Articular chondrocyte of knee joint (primary cell): Measurements from ENCODE around the gene RAB15. TPM values are rescaled to one million over a fixed set of nuclear protein-coding genes. Genes with fewer than 3 reads are reported as not detected.

Experiments used
- small RNA-seq: library from RNA; depleted of rRNA; stranded (forward); fragments of <200 nt; gene quantifications from one replicate; pipeline ENCODE3, GENCODE V24; 2012
- total RNA-seq: library from RNA; depleted of rRNA; stranded (reverse); fragments of >200 nt; gene quantifications from 2 replicates; pipeline ENCODE4 v1.2.3, GENCODE V29; 2012

The RAB15 gene
- total RNA-seq = 5.5 and 6.0 TPM in 2 replicates

DNA sequence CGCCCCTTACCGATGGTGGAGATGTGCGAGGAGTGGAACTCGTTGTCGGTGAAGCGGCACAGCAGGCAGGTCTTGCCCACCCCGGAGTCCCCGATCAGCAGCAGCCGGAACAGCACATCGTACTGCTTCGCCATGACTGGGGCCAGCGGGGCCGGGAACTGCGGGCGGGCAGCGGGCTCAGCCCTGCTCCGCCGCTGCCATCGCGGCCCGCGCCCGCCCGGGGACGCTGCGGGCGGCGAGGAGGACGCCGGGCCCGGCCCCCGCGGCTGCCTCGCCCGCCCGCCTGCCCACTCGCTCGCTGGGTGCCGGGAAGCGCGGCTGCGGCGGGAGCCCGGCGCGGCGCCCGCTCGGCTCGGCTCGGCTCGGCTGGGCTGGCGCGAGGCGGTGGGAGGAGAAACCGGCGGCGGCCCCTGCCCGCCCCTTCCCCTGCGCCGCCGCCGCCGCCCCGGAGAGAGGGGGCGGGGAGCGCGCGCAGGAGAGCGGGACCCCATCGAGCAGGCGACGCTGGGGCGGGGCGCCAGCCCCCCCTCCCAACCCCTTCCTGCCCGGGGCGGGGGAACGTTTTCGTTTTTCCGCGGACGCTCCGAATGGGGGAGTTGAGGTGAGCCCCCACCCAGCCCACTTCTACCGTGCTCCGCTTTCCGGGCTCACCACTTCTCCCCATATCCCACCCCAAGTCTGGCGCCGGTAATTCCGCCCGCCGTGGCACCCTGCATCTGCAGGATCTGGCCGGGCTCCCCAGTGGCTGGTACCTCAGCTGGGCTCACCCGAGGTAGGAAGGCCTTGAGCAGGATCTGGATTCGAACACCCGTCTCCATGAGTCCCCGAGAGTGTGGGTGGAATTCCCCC, at the start of gene RAB15:
TSS of gene RAB15 (minus strand) at position 394 of the 849 bp plus-strand sequence. CDS start at position 134, 260 bp downstream.

DNA sequence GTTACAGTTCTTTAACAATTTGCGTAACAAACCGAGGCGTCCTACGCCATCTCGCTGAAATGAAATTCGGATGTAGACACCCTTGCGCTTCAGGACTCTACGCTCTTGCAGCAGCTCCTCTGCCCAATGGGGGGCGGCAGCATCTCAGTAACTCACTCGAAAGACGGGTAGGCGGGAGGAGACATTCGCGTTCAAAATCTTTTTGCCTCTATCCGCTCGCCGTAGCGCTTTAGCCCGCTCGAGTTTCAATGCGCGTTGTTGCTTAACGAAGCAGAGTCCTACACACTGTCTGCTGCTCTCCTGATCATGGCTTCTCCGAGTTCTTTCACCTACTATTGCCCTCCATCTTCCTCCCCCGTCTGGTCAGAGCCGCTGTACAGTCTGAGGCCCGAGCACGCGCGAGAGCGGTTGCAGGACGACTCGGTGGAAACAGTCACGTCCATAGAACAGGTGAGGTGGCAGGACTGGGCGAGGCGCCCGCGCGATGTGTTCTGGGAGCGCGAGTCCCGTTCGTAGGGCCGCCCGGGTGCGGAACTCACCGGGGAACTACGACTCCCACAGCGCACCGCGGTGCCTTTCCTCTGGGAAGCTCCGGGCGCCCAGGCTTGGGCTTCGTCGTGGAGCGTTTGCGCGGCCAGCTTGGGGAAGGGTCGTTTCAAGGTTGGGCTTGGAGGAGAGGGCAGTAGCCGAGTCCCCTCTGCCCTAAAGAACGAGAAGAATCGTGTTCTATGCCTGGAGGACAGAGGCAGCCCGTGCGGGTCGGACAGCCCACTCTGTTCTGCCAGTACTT, 14.7 kb upstream of the RAB15 start, which contains the start of gene FNTB:
TSS of gene FNTB (plus strand) at position 248 of the 790 bp plus-strand sequence. CDS start at position 307, 59 bp downstream.

DNA sequence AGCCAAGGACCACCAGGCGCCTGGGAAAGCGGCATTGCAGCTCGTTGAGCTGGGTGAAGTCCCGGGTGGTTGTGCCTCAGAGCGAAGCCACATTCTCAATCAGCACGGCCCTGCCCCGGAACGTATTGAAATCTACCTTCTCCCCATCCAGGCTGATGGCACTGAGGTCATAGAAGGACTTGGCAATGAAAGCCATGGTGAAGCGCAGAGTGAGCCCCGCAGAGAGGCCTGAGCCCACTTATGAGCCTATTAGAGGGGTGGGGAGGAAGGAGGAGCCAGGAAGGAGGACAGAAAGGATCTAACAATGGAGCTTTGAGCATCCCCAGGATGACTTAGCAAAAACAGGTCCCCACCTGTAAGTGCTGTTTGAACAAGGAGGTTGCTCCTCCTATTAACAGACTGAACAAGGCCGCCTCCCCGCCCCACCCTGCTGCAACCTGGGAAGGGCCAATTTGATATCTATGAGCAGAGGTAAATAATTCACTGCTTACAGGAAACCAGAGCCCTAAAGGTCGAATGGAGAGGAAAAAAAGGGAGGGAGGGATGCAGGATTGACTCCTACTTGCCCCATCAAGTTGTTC, 29.5 kb downstream of the RAB15 start, which contains the start of gene GPX2:
TSS of gene GPX2 (minus strand) at position 215 of the 581 bp plus-strand sequence. CDS start at position 196, 19 bp downstream.

DNA sequence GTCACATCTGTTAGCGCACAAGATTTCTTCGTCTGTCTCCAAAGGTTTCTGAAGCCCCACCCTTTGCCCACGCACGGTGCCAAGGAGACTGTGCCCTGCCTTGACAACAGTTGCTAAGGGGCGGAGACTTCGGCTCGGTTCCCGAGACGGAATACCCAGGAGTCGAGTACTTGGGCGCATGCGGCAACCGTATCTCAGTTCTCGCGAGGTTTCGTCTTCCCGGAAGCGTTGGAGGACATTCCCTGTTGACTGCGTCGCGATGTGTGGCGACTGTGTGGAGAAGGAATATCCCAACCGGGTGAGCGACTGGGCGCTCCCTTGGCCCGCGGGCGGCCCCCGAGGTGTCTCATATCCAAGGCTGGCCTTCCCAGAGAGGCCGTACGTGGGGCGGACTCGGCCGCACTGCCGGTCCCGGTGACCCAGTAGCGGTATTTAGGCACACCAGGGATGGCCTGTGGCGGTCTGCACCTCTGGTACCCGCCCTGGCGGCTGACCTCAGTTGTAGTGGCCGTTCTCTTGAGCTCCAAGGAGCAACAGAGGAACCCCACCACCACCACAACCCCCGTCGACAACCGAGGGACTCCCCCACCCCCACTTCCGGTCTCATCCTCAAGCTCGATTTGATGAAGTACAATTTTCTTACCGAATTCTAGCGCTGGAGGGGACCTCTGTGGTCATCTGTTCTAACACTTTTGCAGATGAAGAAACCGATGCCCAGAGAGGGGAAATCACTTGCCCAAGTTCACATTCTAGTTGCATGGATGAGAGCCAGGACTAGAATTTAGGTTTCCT, 57.7 kb downstream of the RAB15 start, which contains the start of gene CHURC1:
TSS of gene CHURC1 (plus strand) at position 219 of the 792 bp plus-strand sequence. CDS start at position 260, 41 bp downstream.

Small RNAs within 50 kb of the gene (small RNA-seq; reads per million reads assigned to genes)
- not detected for gene RPPH1-2P

Other genes starting within 250 kb of the RAB15 start
- 0.11 and 0.13 TPM in 2 replicates for gene SPTB, start 92.4 kb downstream of the RAB15 start, total RNA-seq
- 64.1 and 89.1 TPM in 2 replicates for gene CHURC1, start 57.9 kb downstream of the RAB15 start, total RNA-seq
- not detected in 2 replicates for gene GPX2, start 29.6 kb downstream of the RAB15 start, total RNA-seq
- gene FNTB, start 14.6 kb upstream of the RAB15 start, total RNA-seq = 13.7 and 15.5 TPM in 2 replicates
- 63.8 and 69.5 TPM in 2 replicates for gene MAX, start 130.2 kb upstream of the RAB15 start, total RNA-seq